PFSK-1 (cell line): ENCODE measurements around the gene IRF5.

Source experiments
- FOXP2 ChIP-seq: optimal IDR thresholded peaks from 2 replicates; pipeline ENCODE3; 2011; ENCODE audit warnings: borderline replicate concordance, control low read depth, inconsistent platforms; ENCODE audit not compliant: insufficient read depth; ENCODE audit errors: extremely low read length, extremely low read depth
- POLR2AphosphoS5 ChIP-seq: IDR thresholded peaks from 2 replicates; pipeline ENCODE4 v1.6.1; 2012; ENCODE audit warnings: low read depth, mild to moderate bottlenecking, control low read depth, low read length, moderate library complexity
- REST ChIP-seq, 2 experiments: IDR thresholded peaks; 2 replicates each; pipeline versions ENCODE4 v1.6.1 to v1.8.0; 2011 to 2012; ENCODE audit warnings: low read depth in 2 of 2, low read length in 2 of 2, control low read depth in 1 of 2, inconsistent platforms in 1 of 2, mild to moderate bottlenecking in 1 of 2, moderate library complexity in 1 of 2; ENCODE audit not compliant: insufficient read depth in 1 of 2
- SIN3A ChIP-seq: IDR thresholded peaks from 2 replicates; pipeline ENCODE4 v1.6.1; 2012; ENCODE audit warnings: mild to moderate bottlenecking, low read length, moderate library complexity, borderline replicate concordance; ENCODE audit not compliant: insufficient read depth
- TAF1 ChIP-seq: IDR thresholded peaks from 2 replicates; pipeline ENCODE4 v1.6.1; 2012; ENCODE audit warnings: low read length, control low read depth, borderline replicate concordance; ENCODE audit not compliant: insufficient read depth

IRF5 gene

GRCh38 chr7:128939075-128939860, 1.5 kb downstream of the IRF5 start:
- TF ChIP-seq SIN3A (no peak), TAF1 (no peak), FOXP2 (no peak), POLR2AphosphoS5 (no peak), REST (IDR thresholded peaks at IDR 0.05; ENCODE audit: insufficient read depth in 1 of 2, low read depth in 2 of 2, low read length in 2 of 2) (no peak)

GRCh38 chr7:128939861-128940410, 2.2 kb downstream of the IRF5 start:
- TF ChIP-seq TAF1 (no peak), SIN3A (no peak), FOXP2 (no peak), REST (IDR thresholded peaks at IDR 0.05; ENCODE audit: insufficient read depth in 1 of 2, low read depth in 2 of 2, low read length in 2 of 2) (no peak), POLR2AphosphoS5 (no peak)

- TF ChIP-seq REST (IDR thresholded peaks at IDR 0.05; ENCODE audit: insufficient read depth in 1 of 2, low read depth in 2 of 2, low read length in 2 of 2) (no peak), SIN3A (no peak)
Observed at GRCh38 chr7:128940494-128941322, 3.0 kb downstream of the IRF5 start.

GRCh38 chr7:128941323-128941890, 3.7 kb downstream of the IRF5 start:
- no peak for TF ChIP-seq REST (IDR thresholded peaks at IDR 0.05; ENCODE audit: insufficient read depth in 1 of 2, low read depth in 2 of 2, low read length in 2 of 2)
- TF ChIP-seq FOXP2, result no peak
- TF ChIP-seq POLR2AphosphoS5, result no peak
- TF ChIP-seq TAF1, result no peak
- TF ChIP-seq SIN3A, result no peak
